ENCODE results near the gene PAM16. TPM values are rescaled to one million over a fixed set of nuclear protein-coding genes. Genes with fewer than 3 reads are reported as not detected.
"Not testable (repeated sequence)": the region's sequence is repeated elsewhere in the genome, so short reads cannot be mapped to it uniquely, and the experiment has no call there.

Gene PAM16
- polyA plus RNA-seq, 3 donors: 17.0 to 35.2 (median 27.2) TPM

DNA sequence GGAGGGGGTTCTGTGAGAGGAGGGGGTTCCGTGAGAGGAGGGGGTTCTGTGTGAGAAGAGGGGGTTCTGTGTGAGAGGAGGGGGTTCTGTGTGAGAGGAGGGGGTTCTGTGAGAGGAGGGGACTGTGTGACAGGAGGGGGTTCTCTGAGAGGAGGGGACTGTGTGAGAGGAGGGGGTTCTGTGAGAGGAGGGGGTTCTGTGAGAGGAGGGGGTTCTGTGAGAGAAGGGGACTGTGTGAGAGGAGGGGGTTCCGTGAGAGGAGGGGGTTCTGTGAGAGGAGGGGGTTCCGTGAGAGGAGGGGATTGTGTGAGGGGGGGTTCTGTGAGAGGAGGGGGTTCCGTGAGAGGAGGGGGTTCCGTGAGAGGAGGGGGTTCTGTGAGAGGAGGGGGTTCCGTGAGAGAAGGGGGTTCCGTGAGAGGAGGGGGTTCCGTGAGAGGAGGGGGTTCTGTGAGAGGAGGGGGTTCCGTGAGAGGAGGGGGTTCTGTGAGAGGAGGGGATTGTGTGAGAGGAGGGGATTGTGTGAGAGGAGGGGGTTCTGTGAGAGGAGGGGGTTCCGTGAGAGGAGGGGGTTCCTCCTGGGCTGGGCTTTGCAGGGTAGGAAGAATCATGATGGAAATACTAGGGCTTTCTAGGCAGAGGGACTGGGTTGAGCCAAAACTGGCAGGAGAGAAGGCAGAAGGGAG is 6.7 kb downstream of the PAM16 start:
- not testable (repeated sequence) for DNase-seq (ENCODE audit: extremely low read depth in 1 of 11, low read depth in 9 of 11, low spot score in 4 of 11)

DNA sequence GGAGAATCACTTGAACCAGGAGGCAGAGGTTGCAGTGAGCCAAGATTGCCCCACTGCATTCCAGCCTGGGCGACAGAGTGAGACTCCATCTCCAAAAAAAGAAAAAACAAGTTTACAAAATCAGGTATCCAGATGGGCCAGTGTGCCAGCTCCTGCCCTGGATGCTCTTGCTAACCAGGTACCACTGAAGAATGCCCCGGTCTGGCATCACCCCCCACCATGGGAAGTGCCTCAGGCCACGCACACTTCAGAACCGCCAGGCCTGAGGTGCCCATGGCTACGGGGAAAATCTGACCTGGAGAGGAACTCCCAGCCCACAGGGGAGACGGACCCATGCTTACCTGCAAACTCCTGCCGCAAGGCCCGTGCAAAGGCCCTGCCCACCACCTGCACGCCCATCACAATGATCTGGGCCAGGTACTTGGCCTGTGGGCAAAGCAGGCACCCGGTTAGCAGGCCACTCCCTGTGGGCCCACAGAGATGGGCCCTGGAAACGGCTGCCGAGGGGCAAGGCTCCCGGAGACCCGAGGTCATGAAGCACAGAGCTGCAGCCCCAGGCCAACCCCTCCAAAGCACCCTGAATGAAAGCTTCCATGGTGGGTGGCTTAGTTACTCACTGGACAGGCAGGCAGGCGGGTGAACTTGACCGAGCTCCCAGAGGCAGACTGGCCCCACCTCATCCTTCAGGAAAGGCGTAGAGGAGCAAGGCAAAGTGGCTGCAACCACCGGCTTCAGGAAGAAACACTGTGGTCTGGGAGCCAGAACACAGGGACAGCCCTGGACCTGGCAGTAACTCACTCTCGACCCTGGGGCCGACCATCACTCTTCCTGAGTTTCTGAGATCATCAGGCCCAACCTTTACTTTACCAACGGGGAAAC is 8.0 kb downstream of the PAM16 start:
- DNase-seq (ENCODE audit: extremely low read depth in 1 of 11, low read depth in 9 of 11, low spot score in 4 of 11): no peak

DNA sequence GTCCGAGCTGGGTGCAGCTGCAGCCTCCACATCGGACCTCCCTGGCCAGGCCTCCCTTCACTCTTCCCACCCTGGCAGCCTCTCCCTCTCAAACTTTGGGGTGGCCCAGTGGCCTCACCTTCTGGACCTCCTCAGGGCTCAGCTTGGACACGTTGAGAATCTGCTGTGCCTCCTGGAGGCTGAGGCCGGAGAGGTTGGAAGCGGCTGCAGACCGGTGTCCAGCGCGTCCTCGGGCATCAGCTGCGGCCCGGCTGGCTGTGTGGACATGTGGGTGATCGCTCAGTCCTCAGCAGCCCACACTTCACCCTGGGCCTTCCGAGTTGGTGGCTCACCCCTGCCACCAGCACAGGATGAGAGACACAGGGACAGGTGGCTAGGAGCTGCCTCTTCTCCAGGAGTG is 9.9 kb downstream of the PAM16 start:
- DNase-seq (ENCODE audit: extremely low read depth in 1 of 11, low read depth in 9 of 11, low spot score in 4 of 11): no peak

DNA sequence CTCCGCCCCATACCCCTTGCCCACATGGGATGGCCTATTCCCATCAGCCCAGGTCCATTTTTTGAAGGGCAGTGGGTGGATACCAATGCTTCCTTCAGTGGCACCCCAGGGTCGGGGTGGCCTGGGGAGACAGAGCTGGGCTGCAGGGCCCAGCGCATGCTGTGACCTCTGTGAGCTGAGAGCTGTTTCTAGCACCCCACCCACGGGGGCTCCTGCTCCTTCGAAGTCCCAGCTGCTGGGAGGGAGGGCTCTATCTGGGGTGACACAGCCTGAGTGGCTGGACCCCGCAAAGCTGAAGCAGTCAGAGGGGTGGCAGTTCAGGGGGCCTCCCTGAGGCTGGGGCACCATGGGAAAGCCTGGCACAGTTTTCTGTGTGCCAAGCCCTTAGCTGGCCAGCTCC is 10.7 kb downstream of the PAM16 start:
- no peak for DNase-seq (ENCODE audit: extremely low read depth in 1 of 11, low read depth in 9 of 11, low spot score in 4 of 11)

GRCh38 chr16:4339909-4340308 is 11.2 kb downstream of the PAM16 start:
- DNase-seq (ENCODE audit: extremely low read depth in 1 of 11, low read depth in 9 of 11, low spot score in 4 of 11): no peak

DNA sequence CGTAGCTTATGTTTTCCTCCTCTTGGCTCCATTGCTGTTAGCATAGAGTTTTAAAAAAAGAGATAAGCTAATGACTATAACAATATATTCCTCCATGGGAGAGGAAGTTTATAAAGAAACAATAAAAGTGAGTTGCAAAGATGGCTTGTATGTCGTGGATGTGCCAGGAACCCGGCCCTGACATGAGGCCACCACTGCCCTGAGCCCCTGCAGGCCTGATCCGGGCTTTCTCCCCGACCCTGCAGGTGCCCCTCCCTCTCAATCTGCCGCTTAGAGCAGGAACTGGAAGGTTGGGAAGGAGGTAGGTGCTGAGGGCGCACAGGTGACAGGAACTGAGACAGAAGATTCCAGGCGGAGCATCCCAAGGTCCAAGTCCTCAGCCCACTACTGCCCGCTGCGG is 11.7 kb downstream of the PAM16 start:
- no peak for DNase-seq (ENCODE audit: extremely low read depth in 1 of 11, low read depth in 9 of 11, low spot score in 4 of 11)

DNA sequence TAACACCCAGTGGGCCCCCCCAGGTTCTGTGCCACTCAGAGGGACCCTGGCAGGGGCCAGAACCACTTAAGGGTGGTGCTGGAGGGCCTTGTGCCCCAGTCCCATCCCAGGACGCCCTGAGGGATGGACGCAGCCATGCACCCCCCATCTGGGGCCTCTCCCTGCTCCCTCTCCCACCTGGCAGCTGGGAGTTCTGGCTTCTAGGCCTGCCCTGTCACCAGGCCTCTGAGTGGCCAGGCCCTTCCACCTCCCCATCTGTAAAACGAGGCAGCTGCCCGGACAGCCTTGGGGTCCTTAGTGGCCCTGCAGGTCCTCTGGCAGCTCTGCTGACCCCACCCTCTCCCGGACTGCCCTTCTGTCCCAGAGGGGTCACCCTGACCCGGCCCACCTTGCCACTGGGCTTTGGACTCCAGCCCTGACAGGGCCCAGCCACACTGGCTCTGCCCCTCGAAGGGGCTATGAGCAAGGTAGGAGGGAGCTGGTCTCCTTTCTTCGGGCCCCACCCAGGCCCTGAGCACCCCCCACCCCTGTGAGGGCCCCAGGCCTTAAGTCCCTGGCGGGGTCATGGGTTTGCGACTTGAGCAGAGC is 12.3 kb downstream of the PAM16 start:
- no peak for DNase-seq (ENCODE audit: extremely low read depth in 1 of 11, low read depth in 9 of 11, low spot score in 4 of 11)

DNA sequence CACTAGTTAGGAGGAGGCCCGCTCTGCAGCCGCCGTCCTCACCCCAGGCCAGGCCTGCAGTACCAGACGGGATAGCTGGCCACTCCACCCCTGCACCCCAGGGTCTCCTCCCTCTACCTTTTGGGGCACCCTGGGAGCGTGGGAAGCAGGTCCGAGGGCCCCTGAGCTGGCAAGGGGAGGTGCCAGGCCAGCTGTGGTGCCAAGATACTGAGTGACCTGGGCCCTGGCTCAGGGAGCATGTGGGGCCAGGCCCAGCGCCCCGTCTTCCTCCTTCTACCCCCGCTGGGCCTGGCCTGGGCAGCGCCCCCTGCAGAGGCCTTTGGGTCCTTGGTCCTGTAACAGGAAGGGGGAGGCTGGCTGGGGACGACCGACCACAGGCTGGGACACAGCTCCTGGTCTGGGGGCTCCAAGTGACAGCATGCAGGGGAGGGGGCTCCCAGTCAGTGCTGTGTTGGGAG is 13.0 kb downstream of the PAM16 start:
- DNase-seq (ENCODE audit: extremely low read depth in 1 of 11, low read depth in 9 of 11, low spot score in 4 of 11): no peak

GRCh38 chr16:4337540-4338088 is 13.5 kb downstream of the PAM16 start:
- no peak for DNase-seq (ENCODE audit: extremely low read depth in 1 of 11, low read depth in 9 of 11, low spot score in 4 of 11)

DNA sequence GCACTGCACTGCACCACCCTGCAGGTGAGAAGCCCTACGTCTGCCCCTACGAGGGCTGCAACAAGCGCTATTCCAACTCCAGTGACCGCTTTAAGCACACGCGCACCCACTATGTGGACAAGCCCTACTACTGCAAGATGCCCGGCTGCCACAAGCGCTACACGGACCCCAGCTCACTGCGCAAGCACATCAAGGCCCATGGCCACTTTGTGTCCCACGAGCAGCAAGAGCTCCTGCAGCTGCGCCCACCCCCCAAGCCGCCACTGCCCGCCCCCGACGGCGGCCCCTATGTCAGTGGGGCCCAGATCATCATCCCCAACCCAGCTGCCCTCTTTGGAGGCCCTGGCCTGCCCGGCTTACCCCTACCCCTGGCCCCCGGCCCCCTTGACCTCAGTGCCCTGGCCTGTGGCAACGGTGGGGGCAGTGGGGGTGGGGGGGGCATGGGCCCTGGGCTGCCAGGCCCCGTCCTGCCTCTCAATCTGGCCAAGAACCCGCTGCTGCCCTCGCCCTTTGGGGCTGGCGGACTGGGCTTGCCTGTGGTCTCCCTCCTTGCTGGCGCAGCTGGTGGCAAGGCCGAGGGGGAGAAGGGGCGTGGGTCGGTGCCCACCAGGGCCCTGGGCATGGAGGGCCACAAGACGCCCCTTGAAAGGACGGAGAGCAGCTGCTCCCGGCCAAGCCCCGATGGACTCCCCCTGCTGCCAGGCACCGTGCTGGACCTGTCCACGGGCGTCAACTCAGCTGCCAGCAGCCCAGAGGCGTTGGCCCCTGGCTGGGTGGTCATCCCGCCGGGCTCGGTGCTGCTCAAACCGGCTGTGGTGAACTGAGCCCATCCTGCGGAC is 14.2 kb downstream of the PAM16 start:
- no peak for DNase-seq (ENCODE audit: extremely low read depth in 1 of 11, low read depth in 9 of 11, low spot score in 4 of 11)

DNA sequence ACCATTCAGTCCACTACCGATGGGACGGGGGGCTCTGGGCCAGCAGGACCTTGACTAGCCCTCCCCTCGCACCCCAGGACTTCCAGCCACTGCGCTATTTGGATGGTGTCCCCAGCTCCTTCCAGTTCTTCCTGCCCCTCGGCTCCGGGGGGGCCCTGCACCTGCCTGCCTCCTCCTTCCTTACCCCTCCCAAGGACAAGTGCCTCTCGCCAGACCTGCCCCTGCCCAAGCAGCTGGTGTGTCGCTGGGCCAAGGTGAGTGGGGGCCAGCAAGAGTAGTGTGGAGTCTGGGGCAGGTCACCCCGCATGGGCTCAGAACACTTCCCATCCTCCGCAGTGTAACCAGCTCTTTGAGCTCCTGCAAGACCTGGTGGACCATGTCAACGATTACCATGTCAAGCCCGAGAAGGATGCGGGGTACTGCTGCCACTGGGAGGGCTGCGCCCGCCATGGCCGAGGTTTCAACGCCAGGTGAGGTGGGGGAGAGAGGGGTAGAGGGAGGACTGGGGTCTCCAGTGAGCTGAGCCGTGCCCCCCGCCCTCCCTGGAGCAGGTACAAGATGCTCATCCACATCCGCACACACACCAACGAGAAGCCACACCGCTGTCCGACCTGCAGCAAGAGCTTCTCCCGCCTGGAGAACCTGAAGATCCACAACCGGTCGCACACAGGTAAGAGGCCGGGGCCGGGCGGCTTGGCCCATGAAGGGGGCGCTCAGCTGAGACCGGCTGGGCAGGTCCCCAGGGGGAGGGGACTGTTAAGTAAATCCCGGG is 16.2 kb downstream of the PAM16 start:
- no peak for DNase-seq (ENCODE audit: extremely low read depth in 1 of 11, low read depth in 9 of 11, low spot score in 4 of 11)

DNA sequence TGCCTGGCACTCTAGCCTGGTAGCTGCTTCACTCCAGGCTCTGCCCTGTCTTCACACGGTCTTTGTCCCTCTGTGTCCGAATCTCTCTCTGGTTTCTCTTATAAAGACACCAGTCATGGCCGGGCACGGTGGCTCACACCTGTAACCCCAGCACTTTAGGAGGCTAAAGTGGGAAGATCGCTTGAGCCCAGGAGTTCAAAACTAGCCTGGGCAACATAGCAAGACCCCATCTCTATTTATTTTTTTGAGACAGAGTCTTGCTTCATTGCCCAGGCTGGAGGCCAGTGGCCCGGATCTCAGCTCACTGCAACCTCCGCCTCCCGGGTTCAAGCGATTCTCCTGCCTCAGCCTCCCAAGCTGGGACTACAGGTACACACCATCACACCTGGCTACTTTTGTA is 17.4 kb downstream of the PAM16 start:
- DNase-seq (ENCODE audit: extremely low read depth in 1 of 11, low read depth in 9 of 11, low spot score in 4 of 11): not testable (repeated sequence)

DNA sequence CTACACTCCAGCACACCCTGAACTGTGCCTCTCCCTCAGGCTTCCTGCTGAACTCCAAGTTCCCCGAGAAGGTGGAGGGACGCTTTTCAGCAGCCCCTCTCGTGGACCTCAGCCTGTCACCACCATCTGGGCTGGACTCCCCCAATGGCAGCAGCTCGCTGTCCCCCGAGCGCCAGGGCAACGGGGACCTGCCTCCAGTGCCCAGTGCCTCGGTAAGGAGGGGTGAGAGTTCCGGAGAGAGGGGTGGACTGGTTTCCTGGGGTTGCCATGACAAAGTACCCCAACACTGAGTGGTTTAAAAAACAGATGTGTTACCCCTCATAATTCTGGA is 17.8 kb downstream of the PAM16 start:
- no peak for DNase-seq (ENCODE audit: extremely low read depth in 1 of 11, low read depth in 9 of 11, low spot score in 4 of 11)

DNA sequence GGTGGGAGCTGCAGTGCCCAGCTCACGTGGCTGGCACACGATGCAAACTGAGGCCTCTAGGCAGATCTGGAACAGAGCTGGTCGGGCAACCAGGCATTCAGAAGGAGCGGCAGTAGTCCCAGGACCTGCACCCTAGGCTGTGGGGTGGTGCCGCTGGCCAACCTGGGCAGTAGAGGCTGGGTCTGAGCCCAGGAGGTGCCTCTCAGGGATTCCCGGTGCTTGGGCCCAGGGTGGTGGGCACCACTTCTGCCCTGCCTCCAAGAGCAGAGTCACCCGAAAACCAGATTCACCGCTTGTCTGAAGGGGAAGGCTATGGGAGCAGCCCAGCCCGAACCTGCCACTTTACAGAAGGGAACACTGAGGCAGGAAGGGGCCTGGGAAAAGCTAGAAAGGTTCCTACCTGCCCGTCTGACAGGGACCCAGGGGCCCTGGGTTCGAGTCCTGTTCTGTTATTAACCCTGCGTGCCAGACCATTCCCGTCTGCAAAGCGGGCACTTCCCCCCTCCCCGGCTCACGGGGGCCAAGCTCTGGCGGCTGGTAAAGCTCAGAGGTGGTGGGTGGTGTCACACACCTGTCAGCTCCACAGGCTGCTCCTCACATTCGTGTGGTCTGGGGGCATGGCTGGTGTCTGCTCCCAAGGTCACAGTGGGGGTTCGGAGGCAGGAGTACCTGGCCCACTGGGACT is 18.4 kb downstream of the PAM16 start:
- no peak for DNase-seq (ENCODE audit: extremely low read depth in 1 of 11, low read depth in 9 of 11, low spot score in 4 of 11)

DNA sequence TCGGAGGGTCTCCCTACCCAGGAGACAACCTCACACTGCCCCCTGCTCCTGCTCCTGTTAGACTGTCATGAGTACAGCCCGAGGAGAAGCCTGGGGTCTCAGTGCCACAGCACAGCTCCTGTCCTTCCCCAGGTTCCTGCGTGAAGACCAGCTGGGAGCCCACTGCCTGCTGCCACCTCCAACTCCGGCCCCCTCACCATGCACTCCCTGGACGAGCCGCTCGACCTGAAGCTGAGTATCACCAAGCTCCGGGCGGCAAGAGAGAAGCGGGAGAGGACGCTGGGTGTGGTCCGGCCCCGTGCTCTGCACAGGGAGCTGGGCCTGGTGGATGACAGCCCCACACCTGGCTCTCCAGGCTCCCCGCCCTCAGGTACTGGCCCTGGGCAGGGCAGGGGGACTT is 19.0 kb downstream of the PAM16 start:
- no peak for DNase-seq (ENCODE audit: extremely low read depth in 1 of 11, low read depth in 9 of 11, low spot score in 4 of 11)

GRCh38 chr16:4330277-4330874 is 20.7 kb downstream of the PAM16 start:
- no peak for DNase-seq (ENCODE audit: extremely low read depth in 1 of 11, low read depth in 9 of 11, low spot score in 4 of 11)

All from renal cortex interstitium (tissue), 11 donors.